ENCODE data around the gene DDX39A.

DDX39A gene

GRCh38 chr19:14411938-14412245, 7.2 kb downstream of the DDX39A start:
- in situ Hi-C loops (cut with MboI; ENCODE audit: low pct_unique_long_range_greater_than_20kb, low sequenced_read_pairs, unreplicated experiment), result no loop called here
- no peak for DNase-seq (ENCODE audit: low spot score)
- TF ChIP-seq CTCF (IDR thresholded peaks at IDR 0.05; ENCODE audit: extremely low read depth, insufficient read depth, missing control alignments), result no peak

DNA sequence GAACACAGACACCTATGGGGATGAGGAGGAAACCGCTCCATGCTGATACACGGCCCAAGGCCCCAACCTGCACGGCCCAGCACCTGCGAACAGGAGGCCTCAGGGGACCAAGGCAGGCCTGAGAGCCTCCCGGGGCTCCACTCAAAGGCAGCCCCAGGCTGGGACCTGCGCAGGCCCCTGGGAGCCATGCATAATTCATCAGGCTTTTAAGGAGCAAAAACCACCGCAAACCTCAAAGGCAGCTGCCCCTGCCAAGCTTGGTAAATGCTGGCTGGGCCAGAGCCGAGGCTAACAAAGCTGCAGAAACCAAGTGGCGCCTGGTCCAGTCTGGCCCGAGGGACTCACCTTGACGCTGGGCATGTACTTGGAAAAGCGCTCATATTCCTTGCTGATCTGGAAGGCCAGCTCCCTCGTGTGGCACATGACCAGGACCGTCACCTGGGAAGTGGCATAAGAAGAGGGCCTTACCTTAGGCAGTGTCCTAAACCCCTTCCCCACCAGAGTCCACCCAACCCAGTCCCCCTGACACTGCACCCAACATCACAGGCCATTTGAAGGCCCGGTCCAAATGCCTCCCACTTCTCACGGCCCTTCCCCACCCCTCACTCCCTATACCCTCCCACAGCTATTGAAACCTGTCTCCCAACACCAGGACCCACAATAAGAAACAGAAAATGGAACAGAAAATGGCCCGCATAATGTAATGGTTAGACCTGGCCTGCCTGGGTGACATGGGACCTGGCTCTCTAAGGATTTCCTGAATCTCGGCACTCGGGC, 7.8 kb downstream of the DDX39A start:
- TF ChIP-seq CTCF (IDR thresholded peaks at IDR 0.05; ENCODE audit: extremely low read depth, insufficient read depth, missing control alignments), result no peak
- DNase-seq (ENCODE audit: low spot score), result peak; percentile 8
- in situ Hi-C loops (cut with MboI; ENCODE audit: low pct_unique_long_range_greater_than_20kb, low sequenced_read_pairs, unreplicated experiment), result no loop called here

- DNase-seq (ENCODE audit: low spot score), result peak; percentile 23
- in situ Hi-C loops (cut with MboI; ENCODE audit: low pct_unique_long_range_greater_than_20kb, low sequenced_read_pairs, unreplicated experiment), result no loop called here
- no peak for TF ChIP-seq CTCF (IDR thresholded peaks at IDR 0.05; ENCODE audit: extremely low read depth, insufficient read depth, missing control alignments)
Observed at GRCh38 chr19:14410091-14411051, 8.8 kb downstream of the DDX39A start.

DNA sequence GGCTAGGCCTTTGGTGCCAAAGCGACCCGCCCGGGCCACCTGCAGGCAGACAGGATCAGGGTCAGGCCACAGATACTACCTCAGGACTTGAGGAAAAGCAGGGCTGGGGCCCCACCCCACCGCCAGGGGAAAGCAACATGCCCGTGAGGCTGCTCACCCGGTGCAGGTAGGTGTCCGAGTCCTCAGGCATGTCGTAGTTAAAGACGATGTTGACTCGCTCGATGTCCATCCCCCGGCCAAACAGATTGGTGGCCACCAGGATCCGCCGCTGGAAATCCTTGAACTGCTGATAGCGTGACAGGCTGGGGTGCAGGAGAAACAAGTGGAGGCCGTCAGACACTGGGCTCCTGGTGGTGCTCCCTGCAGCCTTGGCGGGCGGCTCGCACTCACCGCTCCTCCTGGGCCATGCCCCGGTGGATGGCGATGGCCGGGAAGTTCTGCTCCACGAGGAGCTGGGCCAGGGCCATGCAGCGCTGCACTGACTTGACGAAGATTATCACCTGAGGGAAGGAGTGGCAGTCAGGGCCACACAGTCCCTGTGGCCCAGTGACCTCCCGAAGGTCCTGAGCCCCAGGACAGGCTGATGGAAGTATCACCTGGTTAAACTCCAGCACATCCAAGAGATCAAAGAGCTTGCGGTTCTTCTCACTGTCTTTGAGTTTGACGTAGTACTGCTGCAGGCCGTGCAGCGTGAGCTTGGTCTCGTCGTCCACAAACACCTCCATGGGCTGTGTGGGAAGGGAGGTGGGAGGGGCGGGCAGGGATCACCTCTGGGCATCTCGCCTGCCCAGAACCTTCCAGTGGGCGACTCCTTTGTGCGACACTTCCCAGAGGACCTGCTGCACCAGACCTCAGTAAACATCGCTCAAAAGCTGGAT, 9.8 kb downstream of the DDX39A start:
- TF ChIP-seq CTCF (IDR thresholded peaks at IDR 0.05; ENCODE audit: extremely low read depth, insufficient read depth, missing control alignments), result no peak
- in situ Hi-C loops (cut with MboI; ENCODE audit: low pct_unique_long_range_greater_than_20kb, low sequenced_read_pairs, unreplicated experiment), result no loop called here
- peak; percentile 12 for DNase-seq (ENCODE audit: low spot score)

DNA sequence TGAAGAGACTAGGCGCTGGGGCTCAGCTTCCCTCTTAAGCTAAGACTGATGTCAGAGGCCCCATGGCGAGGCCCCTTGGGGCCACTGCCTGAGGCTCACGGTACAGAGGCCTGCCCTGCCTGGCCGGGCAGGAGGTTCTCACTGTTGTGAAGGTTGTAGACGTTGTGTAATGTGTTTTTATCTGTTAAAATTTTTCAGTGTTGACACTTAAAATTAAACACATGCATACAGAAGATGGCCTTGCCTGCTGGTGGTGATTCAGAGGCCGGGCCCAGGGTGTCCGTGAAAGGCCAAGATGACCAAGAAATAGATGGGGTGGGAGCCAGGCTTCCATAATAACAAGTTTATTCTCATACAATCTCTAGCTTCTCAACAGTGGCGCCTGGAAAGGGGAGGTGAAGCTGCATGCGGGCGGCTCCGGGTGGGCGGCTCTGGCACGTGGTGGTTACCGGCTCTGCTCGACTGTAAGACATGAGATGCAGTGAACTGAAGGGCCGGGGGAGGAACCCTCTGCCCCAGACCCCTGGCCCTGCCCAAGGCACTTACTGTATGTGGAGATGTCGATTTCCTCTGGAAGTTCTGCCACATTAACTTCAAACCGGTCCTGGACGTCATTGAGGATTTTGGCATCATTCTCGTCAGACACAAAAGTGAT, 10.5 kb downstream of the DDX39A start:
- in situ Hi-C loops (cut with MboI; ENCODE audit: low pct_unique_long_range_greater_than_20kb, low sequenced_read_pairs, unreplicated experiment), result no loop called here

More for the DNA sequence above, 10.5 kb downstream of the DDX39A start:
- TF ChIP-seq CTCF (IDR thresholded peaks at IDR 0.05; ENCODE audit: extremely low read depth, insufficient read depth, missing control alignments), result no peak
- no peak for DNase-seq (ENCODE audit: low spot score)
